Right cardiac atrium (tissue), 5 donors: ENCODE measurements around the gene HIPK3. TPM values are rescaled to one million over a fixed set of nuclear protein-coding genes. Genes with fewer than 3 reads are reported as not detected.
"Not testable (repeated sequence)": the region's sequence is repeated elsewhere in the genome, so short reads cannot be mapped to it uniquely, and the experiment has no call there.

Experiments
- ATAC-seq, 2 donors: fragments of 200-7000 bp; cut with Tn5 transposase; one replicate each; pipeline versions ENCODE4 v1.8.0 to v1.9.1; 2020; ENCODE audit warnings: moderate library complexity in 2 of 2, mild to moderate bottlenecking in 1 of 2
- DNase-seq, 3 donors: peaks; one replicate each; pipeline ENCODE4 v3.0.0-alpha.2; 2020
- H3K27ac ChIP-seq: one replicate; pipeline ENCODE4 v1.5.1; 2013; ENCODE audit warnings: mild to moderate bottlenecking, low read length, control low read depth, moderate library complexity
- H3K27me3 ChIP-seq: one replicate; pipeline ENCODE4 v1.6.1; 2013; ENCODE audit not compliant: control insufficient read depth, insufficient read depth
- H3K4me1 ChIP-seq: one replicate; pipeline ENCODE4 v1.6.1; 2013; ENCODE audit warnings: low read length; ENCODE audit not compliant: control insufficient read depth, insufficient read depth
- H3K4me3 ChIP-seq: one replicate; pipeline ENCODE4 v1.5.1; 2013; ENCODE audit warnings: low read length, control low read depth
- H3K9me3 ChIP-seq: one replicate; pipeline ENCODE4 v1.6.1; 2013; ENCODE audit warnings: low read length; ENCODE audit not compliant: control insufficient read depth
- WGBS: extraction: QIAGEN DNeasy Blood & Tissue Kit; methylation state at CpG from one replicate; pipeline ENCODE4 v1.1.7; 2013; 5-methylcytosine and 5-hydroxymethylcytosine counted together
- intact Hi-C, 4 donors: fragments of 100-400 bp; cut with DNase I; formaldehyde crosslinking; loops; one replicate each; pipeline versions ENCODE4 v1.11.0 to v1.14.0; 2022 to 2023
- polyA plus RNA-seq: library from polyadenylated mRNA; stranded (reverse); fragments of 200-250 nt; gene quantifications from one replicate; pipeline ENCODE4 v1.2.3, GENCODE V29; 2013
- total RNA-seq, 4 donors: library from RNA; stranded (reverse); fragmentation: NEBNext Ultra II Directional; extraction: Animal tissue kit (Norgen Biotek cat#: 25700); gene quantifications; one replicate each; pipeline ENCODE4 v1.2.1, GENCODE V29; 2021
- donor health status: healthy with polysubstance abuse.
- donor health status: DM: no; HTN: yes; CAD: no.
- donor health status: DM: no; HTN: no; CAD: no.
- donor health status: DM: no; HTN: yes; CAD: no; lungs with severe emphysema.
- donor health status: DM: yes; HTN: yes; CAD: no.

HIPK3 gene
- total and polyA plus RNA-seq, 5 donors = 32.0 to 272 (median 229) TPM

GRCh38 chr11:33358150-33358831 is 101.1 kb downstream of the HIPK3 start:
- H3K27ac ChIP-seq = peak overlapping the region; percentile 58
- peak; percentile 39 to 69 for ATAC-seq

GRCh38 chr11:33360642-33361041 is 103.5 kb downstream of the HIPK3 start:
- ATAC-seq = no peak
- intact Hi-C loops = loop anchor here (5.0 to 10.0 kb wide), 3 partner anchors 327 to 464 kb away; no protein-coding TSS in a partner anchor
- Histone ChIP-seq H3K27me3 (no peaks in the 10 kb centered on the region), H3K9me3 (no peaks in the 10 kb centered on the region), H3K27ac (no peak overlapping the region), H3K4me3 (no peak overlapping the region), H3K4me1 (peaks cover 3% of the 10 kb centered on the region)
- WGBS = 70% methylated on average over 4 of the region's 4 CpGs
- DNase-seq = no peak

More at GRCh38 chr11:33358150-33358831, 101.1 kb downstream of the HIPK3 start:
- intact Hi-C loops = no loop called here
- Histone ChIP-seq H3K4me3 (no peak overlapping the region), H3K27me3 (no peaks in the 10 kb centered on the region), H3K4me1 (peaks cover 3% of the 10 kb centered on the region), H3K9me3 (no peaks in the 10 kb centered on the region)
- no peak for DNase-seq
- 54% methylated on average over 4 of the region's 4 CpGs for WGBS

- DNase-seq (no peak), ATAC-seq (peak; percentile 30 to 53)
- intact Hi-C loops = loop anchor here (5.0 to 10.0 kb wide), 3 partner anchors 325 to 463 kb away; no protein-coding TSS in a partner anchor
Measured at GRCh38 chr11:33362051-33362910, 105.1 kb downstream of the HIPK3 start.

GRCh38 chr11:33366918-33367317 is 109.7 kb downstream of the HIPK3 start:
- no peaks in the 10 kb centered on the region for H3K27me3 ChIP-seq
- 89% methylated on average over 2 of the region's 2 CpGs for WGBS
- DNase-seq (no peak), ATAC-seq (no peak)
- no peaks in the 10 kb centered on the region for H3K4me1 ChIP-seq
- no peak overlapping the region for H3K27ac ChIP-seq
- H3K9me3 ChIP-seq = no peaks in the 10 kb centered on the region
- intact Hi-C loops = loop anchor here in 1 of 4 donors (10.0 kb wide), 1 partner anchor 458 kb away; no protein-coding TSS in a partner anchor
- H3K4me3 ChIP-seq = no peak overlapping the region

More at GRCh38 chr11:33362051-33362910, 105.1 kb downstream of the HIPK3 start:
- WGBS = 23% methylated on average over 6 of the region's 6 CpGs
- no peak overlapping the region for H3K4me3 ChIP-seq
- H3K9me3 ChIP-seq = no peaks in the 10 kb centered on the region
- peaks cover 3% of the 10 kb centered on the region for H3K4me1 ChIP-seq
- no peaks in the 10 kb centered on the region for H3K27me3 ChIP-seq
- no peak overlapping the region for H3K27ac ChIP-seq

GRCh38 chr11:33368475-33368874 is 111.3 kb downstream of the HIPK3 start:
- not testable (repeated sequence) for H3K4me3 ChIP-seq, DNase-seq, H3K4me1 ChIP-seq, H3K27me3 ChIP-seq, H3K9me3 ChIP-seq, H3K27ac ChIP-seq, ATAC-seq
- intact Hi-C loops = loop anchor here in 1 of 4 donors (10.0 kb wide), 1 partner anchor 456 kb away; no protein-coding TSS in a partner anchor
- 91% methylated on average over 4 of the region's 4 CpGs for WGBS

- no peak overlapping the region for H3K27ac ChIP-seq
- no peak overlapping the region for H3K4me3 ChIP-seq
- no peaks in the 10 kb centered on the region for H3K27me3 ChIP-seq
- ATAC-seq (no peak), DNase-seq (no peak)
- WGBS = 82% methylated on average over 1 of the region's 1 CpG
- intact Hi-C loops = loop anchor here in 1 of 4 donors (10.0 kb wide), 1 partner anchor 456 kb away; no protein-coding TSS in a partner anchor
- peaks cover 3% of the 10 kb centered on the region for H3K4me1 ChIP-seq
- H3K9me3 ChIP-seq = no peaks in the 10 kb centered on the region
Measured at GRCh38 chr11:33368931-33369330, 111.8 kb downstream of the HIPK3 start.

- H3K9me3 ChIP-seq = no peaks in the 10 kb centered on the region
- no peak overlapping the region for H3K27ac ChIP-seq
- H3K4me3 ChIP-seq = no peak overlapping the region
- H3K4me1 ChIP-seq = peaks cover 3% of the 10 kb centered on the region
- 82% methylated on average over 6 of the region's 6 CpGs for whole genome bisulfite sequencing
- H3K27me3 ChIP-seq = no peaks in the 10 kb centered on the region
- no peak for DNase-seq
- ATAC-seq = no peak
- intact Hi-C loops = no loop called here
Measured at GRCh38 chr11:33373636-33374035, 116.5 kb downstream of the HIPK3 start.

- Histone ChIP-seq H3K4me3 (peak overlapping the region; percentile 65), H3K27me3 (no peaks in the 10 kb centered on the region), H3K9me3 (no peaks in the 10 kb centered on the region), H3K27ac (no peak overlapping the region), H3K4me1 (peaks cover 3% of the 10 kb centered on the region)
- ATAC-seq = no peak
- intact Hi-C loops = no loop called here
- whole genome bisulfite sequencing = 83% methylated on average over 11 of the region's 11 CpGs
- no peak for DNase-seq
Measured at GRCh38 chr11:33375236-33375635, 118.1 kb downstream of the HIPK3 start.

GRCh38 chr11:33375688-33376311 is 118.6 kb downstream of the HIPK3 start, which contains the start of gene KIAA1549L:
KIAA1549L (plus strand) TSS chr11:33376108.
- Histone ChIP-seq H3K4me3 (peak within 1 kb of the TSS; percentile 65), H3K27ac (no peak within 1 kb of the TSS), H3K4me1 (peaks cover 3% of the 10 kb centered on the region), H3K27me3 (no peaks in the 10 kb centered on the region), H3K9me3 (no peaks in the 10 kb centered on the region)
- WGBS = 2% methylated on average over 70 of the region's 70 CpGs
- peak in 1 of 3 donors; percentile 42 for DNase-seq
- intact Hi-C loops = no loop called here
- peak in 1 of 2 donors; percentile 10 for ATAC-seq

GRCh38 chr11:33376331-33377310 is 119.4 kb downstream of the HIPK3 start:
- H3K27ac ChIP-seq = no peak overlapping the region
- WGBS = 3% methylated on average over 105 of the region's 106 CpGs
- H3K4me3 ChIP-seq = peak overlapping the region; percentile 65
- H3K27me3 ChIP-seq = no peaks in the 10 kb centered on the region
- intact Hi-C loops = no loop called here
- peak in 2 of 3 donors; percentile 52 to 61 for DNase-seq
- peak; percentile 15 to 20 for ATAC-seq
- peaks cover 3% of the 10 kb centered on the region for H3K4me1 ChIP-seq
- no peaks in the 10 kb centered on the region for H3K9me3 ChIP-seq
